RCC 7860 (cell line): ENCODE data around the gene ATP6V1G3.
"Not testable (repeated sequence)": the region's sequence is repeated elsewhere in the genome, so short reads cannot be mapped to it uniquely, and the experiment has no call there.

ENCODE experiments used
- DNase-seq: peaks from one replicate; pipeline ENCODE4 v3.0.0-alpha.2; 2015; ENCODE audit warnings: low spot score
- FAIRE-seq: peaks from 2 replicates; lab custom pipeline; 2012; peaks lifted over from hg19 to GRCh38; lab: Jason Lieb, UNC

ATP6V1G3 gene

DNA sequence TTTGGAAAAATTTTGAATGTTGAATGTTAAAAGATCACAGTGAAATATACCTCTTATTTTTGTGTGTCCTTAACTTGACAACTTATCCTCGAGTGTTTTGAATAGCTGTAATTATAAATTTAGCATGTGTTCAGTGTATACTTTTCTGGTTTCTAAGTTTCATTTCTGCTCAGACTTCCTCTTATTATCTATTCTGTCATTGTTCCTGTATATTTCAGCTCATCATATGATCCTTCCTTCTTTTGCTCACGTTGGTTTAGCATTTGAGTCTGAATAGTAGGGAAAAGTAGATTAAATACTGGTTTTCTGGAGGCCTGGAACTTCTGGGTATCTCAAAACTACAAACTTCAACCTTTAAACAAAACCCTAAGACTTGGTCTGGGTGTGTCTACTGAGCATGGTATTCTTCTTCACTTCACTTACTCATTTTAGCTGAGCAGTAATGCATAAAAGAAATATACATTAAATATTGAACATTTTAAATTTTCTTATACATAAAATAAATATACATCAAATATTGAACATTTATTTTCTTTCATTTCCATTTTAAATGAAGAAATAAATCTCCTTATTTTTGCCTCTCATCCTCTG, 3.3 kb upstream of the ATP6V1G3 start:
- no peak for FAIRE-seq
- DNase-seq: no peak

DNA sequence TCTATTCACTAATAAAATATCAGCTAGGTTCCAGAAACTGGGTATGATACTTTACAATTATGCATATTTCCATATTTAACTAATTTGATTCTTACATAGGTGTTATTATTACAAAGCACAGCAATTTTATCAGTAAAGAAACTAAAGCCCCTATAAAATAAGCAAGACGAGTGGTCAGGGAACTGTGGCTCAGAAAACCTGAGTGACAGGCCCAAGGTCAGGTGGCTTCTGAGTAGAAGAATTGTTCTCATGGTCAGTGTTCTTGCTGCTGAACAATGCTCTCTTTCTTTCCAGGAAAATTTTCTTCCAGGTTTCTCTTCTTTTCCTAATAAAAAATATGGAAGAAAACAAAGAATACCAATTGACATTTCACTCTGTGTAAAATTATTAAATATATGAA, 2.2 kb upstream of the ATP6V1G3 start:
- no peak for FAIRE-seq
- DNase-seq: no peak

DNA sequence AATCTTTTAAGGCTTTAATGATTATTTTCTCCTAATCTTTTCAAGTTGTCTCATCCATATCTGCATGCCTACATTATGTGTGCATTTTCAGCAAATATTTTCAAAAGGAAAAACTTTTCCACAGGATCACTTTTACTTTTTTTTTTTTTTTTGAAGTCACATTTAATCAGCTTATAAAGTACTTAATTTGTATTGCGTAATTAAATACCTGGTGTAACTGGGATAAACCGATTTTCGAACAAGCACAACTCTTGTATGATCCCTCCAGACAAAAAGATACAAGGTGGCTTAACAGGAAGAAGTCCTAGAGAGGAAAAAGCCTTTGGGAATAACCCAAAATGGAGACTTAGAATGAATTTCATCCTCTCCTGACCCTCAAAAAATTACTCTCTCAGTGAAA, 1.3 kb upstream of the ATP6V1G3 start:
- FAIRE-seq: no peak
- DNase-seq: no peak

DNA sequence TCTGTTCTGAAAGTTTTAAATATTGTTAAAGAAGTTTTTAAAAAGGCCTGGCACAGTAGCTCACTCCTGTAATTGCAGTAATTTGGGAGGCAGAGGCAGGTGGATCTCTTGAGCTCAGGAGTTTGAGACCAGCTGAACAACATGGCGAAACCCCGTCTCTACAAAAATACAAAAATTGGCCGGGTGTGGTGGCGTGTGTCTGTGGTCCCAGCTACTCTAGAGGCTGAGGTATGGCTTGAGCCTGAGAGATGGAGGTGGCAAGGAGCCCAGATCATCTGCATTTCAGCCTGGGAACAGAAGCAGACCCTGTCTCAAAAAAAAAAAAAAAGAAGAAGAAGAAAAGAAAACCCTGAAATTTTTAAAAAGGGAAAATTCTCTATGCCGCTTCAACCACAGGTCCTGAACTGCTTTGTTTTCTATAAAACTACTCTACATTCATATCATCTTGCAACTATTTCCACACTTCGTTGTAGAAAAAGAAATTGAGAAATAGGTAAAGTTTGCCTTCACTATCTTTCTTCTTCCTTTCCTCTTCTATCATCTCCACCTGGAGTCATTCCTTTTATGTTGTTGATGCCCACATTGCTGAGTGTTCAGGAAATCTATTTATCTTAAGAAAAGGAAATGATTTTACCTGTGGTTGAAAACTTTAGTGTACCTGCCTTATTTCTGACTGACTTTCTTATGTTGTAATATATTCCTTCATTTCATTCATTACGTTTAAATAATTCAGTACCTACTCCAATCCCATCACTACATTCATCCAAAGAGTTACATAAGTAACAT, 1.7 kb downstream of the ATP6V1G3 start:
- no peak for FAIRE-seq
- DNase-seq: no peak

DNA sequence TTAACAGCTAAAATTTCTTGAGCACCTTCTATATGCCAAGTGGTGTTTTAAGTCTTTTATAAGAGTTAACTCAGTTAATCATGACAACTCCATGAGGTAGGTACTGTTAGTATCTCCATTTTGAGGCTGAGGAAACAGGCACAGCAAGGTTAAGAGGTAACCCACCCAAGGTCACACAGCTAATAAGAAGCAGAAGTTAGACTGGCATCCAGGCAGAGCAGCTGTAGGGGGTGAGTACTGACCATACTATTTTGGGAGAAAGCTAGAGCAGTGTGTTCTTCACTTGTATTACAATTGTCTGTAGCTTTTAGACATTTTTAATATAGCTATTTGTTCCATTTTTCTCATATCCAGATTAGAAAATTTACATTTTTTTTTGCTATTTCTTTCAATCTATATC, 4.8 kb downstream of the ATP6V1G3 start:
- DNase-seq: no peak
- no peak for FAIRE-seq

DNA sequence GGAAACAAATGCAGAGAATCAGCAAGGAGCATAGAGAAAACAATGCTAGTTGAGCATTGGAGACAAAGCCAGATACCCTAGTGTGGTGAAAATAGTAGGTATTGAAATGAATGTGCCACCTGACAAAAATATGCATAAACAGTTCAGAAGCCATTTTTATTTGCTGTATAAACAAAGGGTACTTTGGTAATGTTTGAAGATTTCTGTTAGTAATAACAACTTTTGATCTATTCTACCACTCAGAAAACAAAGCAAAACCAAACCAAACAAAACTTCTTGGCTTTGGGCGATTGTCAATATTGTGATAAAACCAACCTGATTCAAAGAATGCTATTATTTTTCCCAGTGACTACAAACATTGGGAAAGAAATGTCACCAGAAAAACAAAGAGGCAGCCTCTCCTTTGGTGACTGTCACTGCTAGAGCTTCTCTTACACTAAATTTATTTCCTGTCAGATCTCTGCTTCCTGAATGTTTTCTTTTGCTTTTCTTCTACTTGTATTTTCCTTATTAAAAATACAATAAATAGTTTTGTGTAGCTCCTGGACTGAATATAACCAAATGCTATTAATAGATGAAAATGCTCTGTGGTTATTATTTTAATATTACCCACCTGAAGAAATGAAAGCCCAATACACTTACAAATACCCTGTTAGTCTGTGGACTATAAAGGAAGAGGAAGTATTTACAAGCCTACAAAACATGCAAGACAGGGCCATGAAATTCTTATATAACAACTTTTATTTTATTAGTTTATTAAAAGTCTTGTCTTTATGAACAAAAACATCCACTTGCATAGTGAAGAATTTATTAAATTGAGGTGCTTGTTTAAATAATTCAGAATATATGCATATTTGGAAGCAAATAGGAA, 5.7 kb downstream of the ATP6V1G3 start:
- FAIRE-seq (no peak), DNase-seq (no peak)

DNA sequence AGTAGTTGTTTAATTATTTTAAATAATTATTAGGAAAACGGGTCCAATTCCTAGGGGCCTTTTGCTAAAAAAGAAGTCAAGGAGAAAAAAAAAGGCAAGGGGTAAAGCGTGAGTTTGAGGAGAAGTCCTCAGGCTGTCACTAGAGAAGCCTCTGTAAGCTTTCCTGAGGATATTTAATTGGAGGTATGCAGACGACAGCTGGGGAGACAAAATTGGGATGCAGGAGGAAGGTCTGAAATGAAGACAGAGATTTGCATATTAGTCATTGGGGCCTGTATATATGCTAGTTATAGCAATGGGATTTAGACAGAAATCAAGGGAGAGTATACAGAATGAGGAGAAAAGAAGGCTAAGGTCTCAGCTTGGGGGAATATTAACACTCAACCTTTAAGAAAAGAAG, 8.6 kb downstream of the ATP6V1G3 start:
- FAIRE-seq (no peak), DNase-seq (no peak)

DNA sequence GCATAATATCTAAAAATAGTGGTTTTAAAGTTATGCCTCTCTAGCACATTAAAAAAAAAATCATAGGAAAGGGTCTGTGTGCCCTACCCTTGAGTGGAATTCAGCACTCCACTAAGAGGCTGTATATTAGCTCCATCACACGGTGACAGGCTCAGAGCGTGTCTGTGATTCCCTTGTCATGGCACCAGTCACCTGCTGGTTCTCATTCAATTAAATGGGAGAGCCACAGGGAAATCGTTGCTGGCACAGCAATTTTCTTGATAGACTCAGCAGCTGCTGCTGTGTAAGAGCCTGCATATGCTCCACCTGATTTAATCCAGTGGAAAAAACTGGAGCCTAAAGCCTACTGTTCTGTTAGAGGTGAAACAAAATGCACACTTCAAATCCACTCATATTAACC, 9.5 kb downstream of the ATP6V1G3 start:
- DNase-seq: no peak
- no peak for FAIRE-seq

DNA sequence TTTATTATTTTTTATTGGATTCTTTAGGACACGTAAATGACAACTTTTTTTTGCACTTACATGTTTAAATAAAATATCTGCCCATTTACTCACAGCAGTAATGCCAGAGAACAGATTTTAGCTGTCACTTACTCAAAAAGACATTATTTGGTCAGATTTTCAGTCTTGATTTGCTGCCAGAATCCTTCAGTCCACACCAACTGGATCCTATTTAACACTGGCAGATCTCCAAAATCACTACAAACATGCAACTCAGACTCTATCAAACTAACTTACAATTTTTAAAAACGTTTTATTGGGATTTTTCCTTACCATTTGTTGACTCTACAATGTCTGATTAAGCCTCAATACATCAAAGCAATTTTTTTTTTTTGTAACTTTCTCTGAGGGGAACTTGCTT, 11.1 kb downstream of the ATP6V1G3 start:
- FAIRE-seq (no peak), DNase-seq (no peak)

DNA sequence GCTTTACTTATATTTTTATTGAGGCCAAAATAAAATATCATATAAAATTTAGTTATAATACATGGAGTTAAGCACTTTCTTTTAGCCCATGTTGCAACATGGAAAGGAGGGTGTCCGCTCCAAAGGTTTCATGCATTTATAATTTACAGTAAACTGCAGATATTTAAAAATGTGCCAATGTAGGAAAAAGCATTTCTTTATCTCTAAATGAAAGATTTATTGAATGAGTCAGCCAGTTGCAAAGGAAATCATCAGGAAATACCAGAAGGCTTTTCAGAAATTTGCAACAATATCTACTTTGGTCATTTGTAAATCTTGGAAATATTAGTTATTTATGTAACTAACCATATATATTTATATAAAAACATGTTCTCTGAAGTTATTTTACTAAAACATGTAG, 12.1 kb downstream of the ATP6V1G3 start:
- no peak for DNase-seq
- no peak for FAIRE-seq

DNA sequence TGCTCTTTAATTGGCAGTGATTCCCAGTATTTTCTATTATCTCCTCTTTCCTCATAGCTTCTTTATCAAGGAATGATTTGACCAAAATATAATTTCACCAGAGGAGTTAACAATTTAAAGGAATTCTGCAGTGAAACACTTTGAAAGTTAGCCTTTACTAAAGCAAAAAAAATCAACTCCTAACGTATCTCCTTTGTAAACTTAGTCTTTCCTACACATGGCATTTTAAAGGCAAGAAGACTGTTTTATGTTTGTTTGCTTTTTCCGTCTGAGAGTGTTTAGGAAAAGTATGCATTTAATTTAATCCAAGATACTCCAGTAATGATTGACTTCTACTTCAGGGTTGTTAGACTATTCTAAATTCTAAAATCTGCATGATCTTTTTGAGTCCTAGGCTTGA, 15.9 kb downstream of the ATP6V1G3 start:
- FAIRE-seq (no peak), DNase-seq (no peak)

DNA sequence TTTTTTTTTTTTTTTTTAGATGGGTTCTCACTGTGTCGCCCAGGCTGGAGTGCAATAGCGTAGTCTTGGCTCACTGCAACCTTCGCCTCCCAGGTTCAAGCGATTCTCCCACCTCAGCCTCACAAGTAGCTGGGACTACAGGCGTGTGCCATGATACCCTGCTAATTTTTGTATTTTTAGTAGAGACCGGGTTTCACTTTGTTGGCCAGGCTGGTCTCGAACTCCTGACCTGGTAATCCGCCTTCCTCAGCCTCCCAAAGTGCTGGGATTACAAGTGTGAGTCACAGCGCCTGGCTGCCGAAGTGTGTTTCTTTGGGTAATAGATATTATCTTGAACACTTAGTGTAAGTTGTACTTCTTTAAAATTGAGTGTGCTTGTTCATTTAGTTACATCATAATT, 16.4 kb downstream of the ATP6V1G3 start:
- not testable (repeated sequence) for DNase-seq, FAIRE-seq

DNA sequence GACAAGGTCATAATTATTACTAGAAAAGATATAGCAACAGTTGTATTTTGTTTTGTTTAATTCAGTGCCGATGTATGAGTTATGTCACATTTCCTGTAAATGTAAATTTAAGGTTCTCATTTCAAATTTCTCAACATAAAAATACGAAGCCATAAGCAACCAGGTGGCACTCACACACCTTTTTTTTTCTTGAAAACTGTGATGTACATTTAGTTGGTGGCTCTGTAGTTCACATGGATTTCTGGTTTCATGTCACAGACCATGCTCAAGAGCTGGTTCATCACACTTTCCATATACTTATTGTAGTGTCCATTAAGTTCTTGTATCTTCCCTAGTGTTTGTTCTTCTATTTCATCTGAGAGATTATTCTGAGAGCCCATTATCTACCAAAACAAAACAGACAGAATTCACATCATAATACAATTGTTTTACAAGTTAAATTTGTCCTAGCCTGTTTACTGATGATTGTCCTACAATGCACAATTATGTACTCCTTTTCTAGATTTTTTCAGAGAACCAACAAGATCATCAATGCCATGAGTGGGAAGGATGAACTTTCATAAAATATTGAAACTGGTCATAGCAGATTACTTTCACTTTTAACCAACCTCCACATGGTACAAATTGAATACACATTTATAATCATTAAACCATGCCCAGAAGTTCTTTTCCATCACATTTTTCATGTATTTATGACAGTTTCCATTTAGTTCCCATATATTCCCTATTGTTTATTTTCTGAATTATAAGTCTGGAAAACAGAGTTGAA, 17.1 kb downstream of the ATP6V1G3 start:
- DNase-seq: no peak
- FAIRE-seq: no peak

DNA sequence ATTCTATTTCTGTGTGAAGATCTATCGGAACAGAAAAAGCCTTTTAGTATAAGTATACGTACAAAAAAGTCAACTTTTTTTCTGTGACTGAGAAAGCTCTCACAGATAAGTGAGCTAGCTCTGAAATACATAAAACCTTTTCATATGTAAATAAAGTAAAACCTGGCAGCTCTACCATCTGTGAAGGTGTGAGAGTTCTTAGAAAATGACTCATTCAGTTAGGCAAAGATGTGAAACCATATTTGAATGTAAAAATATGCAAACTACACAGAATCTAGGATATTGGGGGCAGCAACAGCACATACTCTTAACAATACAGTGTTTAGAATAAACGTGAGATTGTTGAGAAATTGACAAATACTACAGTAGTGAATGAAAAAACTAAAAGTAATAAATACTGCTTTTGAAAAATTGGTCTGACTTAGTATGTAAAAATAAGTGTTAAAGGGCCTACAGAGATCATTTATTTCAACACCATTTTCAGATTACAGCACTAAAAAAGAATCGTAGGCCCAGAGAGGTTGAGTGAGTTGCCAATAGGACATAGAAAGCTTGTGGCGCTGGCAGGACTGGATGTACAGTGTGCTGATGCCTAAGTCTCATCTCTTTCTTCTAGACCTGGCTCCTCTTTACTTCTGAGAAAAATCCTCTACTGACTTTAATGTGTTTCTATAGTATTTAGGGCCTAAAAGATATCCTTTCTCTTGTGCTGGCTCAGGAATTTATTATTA, 19.8 kb downstream of the ATP6V1G3 start:
- FAIRE-seq (no peak), DNase-seq (no peak)

DNA sequence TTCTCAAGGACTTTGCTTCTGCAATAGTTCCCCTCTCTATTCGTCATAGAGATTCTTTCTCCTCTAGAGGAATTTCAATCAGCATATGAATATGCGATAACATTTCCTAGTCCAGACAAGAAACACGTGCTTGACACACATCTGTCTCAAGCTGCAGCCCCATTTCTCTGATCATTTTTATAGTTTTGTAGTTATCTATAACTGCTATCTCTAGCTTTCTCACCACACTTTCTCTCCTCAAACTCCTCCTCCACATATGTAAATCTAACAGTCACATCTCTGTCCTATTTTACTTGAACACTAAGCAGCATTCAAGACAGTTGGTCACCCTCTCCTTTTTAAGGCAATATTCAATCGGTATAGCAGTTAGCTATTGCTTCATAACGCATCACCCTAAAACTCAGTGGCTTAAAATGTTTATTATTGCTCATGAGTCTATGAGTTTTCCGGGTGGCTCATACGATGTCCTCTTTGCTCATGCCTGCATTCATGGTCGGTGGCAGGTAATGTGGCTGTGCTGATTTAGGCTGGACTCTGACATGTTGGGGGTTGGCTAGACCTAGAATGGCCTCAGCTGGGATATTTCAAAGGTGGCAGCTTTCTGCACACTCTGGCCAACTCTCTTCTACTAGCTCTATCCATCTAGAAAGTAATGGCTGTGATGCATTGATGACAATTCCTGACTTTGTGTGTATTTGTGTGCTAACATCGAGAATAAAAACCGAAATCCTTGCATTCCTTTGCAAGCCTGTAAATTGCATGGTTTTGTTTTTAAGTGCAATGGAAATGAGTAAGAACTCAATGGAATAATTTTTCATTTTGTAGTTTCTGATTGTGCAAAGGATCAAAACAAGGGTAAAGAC, 20.6 kb downstream of the ATP6V1G3 start:
- FAIRE-seq (no peak), DNase-seq (no peak)

DNA sequence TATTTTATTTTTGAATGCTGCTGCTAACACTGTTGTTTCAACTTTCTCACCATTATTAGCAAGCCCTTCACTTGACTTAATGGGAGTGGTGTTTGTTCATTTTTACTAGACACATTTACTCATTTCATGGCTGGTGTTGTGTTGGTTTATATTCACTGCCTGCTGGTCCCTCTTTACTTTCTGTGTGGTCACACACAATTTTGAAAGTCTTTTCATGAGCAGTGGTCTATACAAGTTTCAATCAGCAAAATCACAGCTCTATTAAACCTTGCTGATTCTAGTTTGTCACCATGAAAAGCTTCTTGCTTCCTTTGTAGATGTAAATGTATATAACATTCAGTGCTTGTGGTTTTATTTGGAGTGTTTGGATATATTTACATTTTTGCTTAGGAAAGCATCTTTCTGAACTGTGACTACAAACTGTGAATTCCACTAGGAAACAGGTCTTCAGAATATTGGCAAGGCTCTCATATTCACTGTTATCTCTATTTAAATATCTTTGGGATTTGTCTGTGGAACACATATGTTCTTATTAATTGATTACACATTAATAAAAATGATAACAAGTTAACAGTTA, 22.8 kb downstream of the ATP6V1G3 start:
- DNase-seq: no peak
- FAIRE-seq: no peak

DNA sequence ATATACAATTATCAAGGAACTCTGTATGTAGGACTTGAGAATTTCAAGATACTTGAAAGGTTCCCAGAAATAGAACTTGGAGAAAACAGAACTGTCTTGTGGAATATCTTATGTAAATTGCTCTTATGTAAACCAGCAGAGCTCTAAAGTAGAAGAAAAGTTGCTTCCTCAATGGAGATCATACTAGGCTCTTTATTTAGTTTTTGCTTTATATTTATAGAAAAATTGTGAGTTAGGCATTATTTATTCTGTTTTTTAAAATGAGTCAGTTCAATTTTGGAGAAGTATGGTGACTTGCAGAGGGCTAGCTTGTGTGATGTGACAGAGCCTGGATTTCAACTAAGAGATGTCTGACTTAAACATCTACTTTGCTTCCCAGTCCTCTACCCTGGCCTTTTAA, 40.4 kb downstream of the ATP6V1G3 start:
- FAIRE-seq (no peak), DNase-seq (no peak)

DNA sequence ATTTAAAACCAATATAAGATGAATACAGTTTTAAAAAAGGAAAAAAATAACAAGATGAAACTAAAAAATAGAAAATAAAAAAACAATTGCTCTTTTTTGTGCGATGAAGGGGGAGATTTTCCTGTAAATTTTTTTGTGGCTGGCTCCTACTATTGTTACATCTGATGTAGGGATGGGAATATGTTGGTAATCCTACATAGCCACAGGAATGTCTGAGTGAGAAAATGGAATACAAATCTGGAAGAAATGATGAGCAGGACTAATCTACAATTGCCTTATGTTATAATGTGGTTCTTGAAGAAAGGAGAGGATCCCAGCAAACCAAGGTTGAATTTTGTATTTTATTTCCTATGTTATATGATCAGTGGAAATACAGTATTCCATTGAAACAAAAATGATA, 40.9 kb downstream of the ATP6V1G3 start:
- FAIRE-seq: no peak
- no peak for DNase-seq

DNA sequence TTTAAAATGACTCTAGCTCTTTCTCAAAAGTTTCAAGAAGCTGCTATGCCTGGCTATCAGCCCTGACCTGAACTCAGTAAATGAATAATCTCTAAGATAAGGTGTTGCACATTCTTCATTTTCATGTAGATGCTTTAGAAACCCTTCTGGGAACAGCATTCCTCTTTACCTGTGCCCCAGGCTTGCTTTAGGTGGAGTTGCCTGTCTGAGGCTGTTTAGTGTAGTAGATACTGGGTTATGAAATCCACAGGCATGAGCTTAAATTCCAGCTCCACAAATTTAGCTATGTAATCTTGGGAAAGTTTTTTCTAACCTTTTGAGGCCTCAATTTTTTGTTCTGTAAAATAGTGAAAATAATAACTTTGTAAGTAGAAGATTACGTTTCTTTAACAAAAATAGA, 41.6 kb downstream of the ATP6V1G3 start:
- no peak for FAIRE-seq
- DNase-seq: no peak
